Glomerular visceral epithelial cell (primary cell): ENCODE measurements around the gene PCDHGA8.
"Not testable (repeated sequence)": the region's sequence is repeated elsewhere in the genome, so short reads cannot be mapped to it uniquely, and the experiment has no call there.

Source experiments
- DNase-seq: peaks from one replicate; pipeline ENCODE4 v3.0.0-alpha.2; 2016; ENCODE audit errors: extremely low spot score

The PCDHGA8 gene

DNA sequence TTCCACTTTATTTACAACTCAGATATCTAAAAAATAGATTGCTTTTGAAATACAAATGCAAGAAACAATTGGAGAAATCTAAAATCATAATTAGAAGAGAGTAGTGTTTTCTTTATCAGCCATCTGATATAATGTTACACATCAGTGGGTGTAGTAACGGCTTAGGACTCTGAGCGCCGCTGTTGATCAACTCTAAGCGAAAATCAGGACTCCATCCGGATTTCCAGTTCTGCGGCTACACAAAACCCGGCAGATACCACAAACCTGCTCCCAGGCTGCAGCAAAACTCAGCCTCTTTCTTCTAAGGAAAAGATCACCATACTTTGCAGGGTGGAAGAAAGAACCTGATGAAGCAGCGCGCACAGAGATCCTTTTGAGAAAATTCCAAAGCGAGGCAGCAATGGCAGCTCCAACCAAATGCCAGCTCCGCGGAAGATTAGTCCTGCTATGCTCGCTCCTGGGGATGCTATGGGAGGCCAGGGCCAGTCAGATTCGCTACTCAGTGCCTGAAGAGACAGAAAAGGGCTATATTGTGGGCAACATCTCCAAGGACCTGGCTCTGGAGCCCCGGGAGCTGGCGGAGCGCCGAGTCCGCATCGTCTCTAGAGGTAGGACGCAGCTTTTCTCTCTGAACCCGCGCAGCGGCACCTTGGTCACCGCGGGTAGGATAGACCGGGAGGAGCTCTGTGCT is 10.3 kb downstream of the PCDHGA8 start, which contains the start of gene PCDHGA9:
Gene PCDHGA9 (plus strand): TSS at position 226 of the 691 bp plus-strand sequence. CDS start 175 bp downstream, at position 401.
- DNase-seq: peak; percentile 23

DNA sequence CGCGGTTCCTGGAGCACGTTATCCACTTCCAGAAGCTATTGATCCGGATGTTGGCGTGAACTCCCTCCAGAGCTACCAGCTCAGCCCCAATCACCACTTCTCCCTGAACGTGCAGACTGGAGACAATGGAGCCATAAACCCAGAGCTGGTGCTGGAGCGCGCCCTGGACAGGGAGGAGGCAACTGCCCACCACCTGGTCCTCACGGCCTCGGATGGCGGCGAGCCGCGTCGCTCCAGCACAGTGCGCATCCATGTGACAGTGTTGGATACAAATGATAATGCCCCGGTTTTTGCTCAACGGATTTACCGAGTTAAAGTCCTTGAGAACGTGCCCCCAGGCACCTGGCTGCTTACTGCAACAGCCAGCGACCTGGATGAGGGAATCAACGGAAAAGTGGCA is 11.0 kb downstream of the PCDHGA8 start:
- DNase-seq: no peak

- DNase-seq: peak; percentile 71
Observed at GRCh38 chr5:141407790-141408505, 15.5 kb downstream of the PCDHGA8 start, which contains the start of gene PCDHGB6. TSS of gene PCDHGB6 (plus strand) at chr5:141408021. CDS start at chr5:141408203, 182 bp downstream.

- DNase-seq: no peak
Observed at GRCh38 chr5:141409598-141410306, 17.3 kb downstream of the PCDHGA8 start.

- no peak for DNase-seq
Observed at GRCh38 chr5:141411575-141411974, 19.1 kb downstream of the PCDHGA8 start.

DNA sequence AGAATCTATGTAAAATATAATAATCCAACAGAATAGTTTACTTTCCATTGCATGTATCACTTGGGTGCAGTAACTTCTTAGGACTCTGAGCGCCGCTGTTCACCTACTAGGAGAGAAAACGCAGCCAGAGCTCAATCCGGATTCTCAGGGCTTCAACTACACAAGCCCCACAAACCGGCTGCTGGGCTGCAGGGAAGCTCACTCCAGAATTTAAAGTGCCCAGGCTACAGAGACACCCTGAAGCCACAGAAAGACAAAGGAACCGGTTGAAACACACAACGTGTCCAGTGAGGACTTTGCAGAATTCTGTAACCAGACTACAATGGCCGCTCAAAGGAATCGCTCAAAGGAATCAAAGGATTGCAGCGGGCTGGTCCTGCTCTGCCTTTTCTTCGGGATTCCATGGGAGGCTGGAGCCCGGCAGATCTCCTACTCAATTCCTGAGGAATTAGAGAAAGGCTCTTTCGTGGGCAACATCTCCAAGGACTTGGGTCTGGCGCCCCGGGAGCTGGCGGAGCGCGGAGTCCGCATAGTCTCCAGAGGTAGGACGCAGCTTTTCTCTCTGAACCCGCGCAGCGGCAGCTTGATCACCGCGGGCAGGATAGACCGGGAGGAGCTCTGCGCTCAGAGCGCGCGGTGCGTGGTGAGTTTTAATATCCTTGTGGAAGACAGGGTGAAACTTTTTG is 20.6 kb downstream of the PCDHGA8 start, which contains the start of gene PCDHGA10:
Gene PCDHGA10 (plus strand): TSS at position 134 of the 686 bp plus-strand sequence. CDS start 189 bp downstream, at position 323.
- DNase-seq: peak; percentile 59

DNA sequence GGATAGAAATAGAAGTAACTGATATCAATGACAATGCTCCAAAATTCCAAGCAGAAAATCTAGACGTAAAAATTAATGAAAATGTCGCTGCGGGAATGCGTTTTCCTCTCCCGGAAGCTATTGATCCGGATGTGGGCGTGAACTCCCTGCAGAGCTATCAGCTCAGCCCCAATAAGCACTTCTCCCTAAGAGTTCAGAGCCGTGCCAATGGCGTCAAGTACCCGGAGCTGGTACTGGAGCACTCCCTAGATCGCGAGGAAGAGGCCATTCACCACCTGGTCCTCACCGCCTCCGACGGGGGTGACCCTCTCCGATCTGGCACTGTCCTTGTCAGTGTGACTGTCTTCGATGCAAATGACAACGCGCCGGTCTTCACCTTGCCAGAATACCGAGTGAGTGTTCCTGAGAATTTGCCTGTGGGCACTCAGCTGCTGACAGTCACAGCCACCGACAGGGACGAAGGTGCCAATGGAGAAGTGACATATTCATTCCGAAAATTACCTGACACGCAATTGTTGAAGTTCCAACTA is 21.2 kb downstream of the PCDHGA8 start:
- DNase-seq: no peak

GRCh38 chr5:141414548-141415274 is 22.3 kb downstream of the PCDHGA8 start:
- DNase-seq: not testable (repeated sequence)

GRCh38 chr5:141415275-141415618 is 22.8 kb downstream of the PCDHGA8 start:
- not testable (repeated sequence) for DNase-seq

DNA sequence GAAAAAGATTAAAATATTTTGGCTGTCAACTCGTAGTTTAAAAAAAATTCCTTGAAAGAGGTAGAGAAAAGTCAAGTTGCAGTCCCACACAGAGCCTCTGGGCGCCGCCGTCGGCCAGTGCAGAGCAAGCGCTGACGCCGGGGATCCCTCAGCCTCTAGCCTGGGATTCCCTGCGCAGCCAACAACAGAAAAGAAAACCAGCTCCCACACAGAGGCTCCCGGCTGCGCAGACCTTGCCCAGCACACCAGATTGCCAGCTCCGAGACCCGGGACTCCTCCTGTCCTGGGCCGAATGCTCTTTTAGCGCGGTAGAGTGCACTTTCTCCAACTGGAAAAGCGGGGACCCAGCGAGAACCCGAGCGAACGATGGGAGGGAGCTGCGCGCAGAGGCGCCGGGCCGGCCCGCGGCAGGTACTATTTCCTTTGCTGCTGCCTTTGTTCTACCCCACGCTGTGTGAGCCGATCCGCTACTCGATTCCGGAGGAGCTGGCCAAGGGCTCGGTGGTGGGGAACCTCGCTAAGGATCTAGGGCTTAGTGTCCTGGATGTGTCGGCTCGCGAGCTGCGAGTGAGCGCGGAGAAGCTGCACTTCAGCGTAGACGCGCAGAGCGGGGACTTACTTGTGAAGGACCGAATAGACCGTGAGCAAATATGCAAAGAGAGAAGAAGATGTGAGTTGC is 25.2 kb downstream of the PCDHGA8 start, which contains the start of gene PCDHGB7:
Gene PCDHGB7 (plus strand): TSS at position 184 of the 679 bp plus-strand sequence. CDS start 183 bp downstream, at position 367.
- not testable (repeated sequence) for DNase-seq

- DNase-seq: no peak
Observed at GRCh38 chr5:141419074-141419880, 26.8 kb downstream of the PCDHGA8 start.

- peak; percentile 53 for DNase-seq
Observed at GRCh38 chr5:141420855-141421488, 28.5 kb downstream of the PCDHGA8 start, which contains the start of gene PCDHGA11. TSS of gene PCDHGA11 (plus strand) at chr5:141421051. CDS start at chr5:141421228, 177 bp downstream.

DNA sequence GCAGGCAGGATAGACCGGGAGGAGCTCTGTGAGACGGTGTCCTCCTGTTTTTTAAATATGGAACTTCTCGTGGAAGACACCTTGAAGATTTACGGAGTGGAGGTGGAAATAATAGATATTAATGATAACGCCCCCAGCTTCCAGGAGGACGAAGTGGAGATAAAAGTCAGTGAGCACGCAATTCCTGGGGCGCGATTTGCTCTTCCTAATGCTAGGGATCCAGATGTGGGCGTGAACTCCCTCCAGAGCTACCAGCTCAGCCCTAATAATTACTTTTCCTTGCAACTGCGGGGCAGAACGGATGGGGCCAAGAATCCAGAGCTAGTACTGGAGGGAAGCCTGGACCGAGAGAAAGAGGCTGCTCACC is 29.0 kb downstream of the PCDHGA8 start:
- no peak for DNase-seq

DNA sequence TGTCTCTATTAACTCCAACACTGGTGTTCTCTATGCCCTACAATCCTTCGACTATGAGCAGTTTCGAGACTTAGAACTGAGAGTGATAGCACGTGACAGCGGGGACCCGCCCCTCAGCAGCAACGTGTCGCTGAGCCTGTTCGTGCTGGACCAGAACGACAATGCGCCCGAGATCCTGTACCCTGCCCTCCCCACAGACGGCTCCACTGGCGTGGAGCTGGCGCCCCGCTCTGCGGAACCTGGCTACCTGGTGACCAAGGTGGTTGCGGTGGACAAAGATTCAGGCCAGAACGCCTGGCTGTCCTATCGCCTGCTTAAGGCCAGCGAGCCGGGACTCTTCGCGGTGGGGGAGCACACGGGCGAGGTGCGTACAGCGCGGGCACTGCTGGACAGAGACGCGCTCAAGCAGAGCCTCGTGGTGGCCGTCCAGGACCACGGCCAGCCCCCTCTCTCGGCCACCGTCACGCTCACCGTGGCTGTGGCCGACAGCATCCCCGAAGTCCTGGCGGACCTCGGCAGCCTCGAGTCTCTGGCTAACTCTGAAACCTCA is 30.4 kb downstream of the PCDHGA8 start:
- DNase-seq: no peak

DNA sequence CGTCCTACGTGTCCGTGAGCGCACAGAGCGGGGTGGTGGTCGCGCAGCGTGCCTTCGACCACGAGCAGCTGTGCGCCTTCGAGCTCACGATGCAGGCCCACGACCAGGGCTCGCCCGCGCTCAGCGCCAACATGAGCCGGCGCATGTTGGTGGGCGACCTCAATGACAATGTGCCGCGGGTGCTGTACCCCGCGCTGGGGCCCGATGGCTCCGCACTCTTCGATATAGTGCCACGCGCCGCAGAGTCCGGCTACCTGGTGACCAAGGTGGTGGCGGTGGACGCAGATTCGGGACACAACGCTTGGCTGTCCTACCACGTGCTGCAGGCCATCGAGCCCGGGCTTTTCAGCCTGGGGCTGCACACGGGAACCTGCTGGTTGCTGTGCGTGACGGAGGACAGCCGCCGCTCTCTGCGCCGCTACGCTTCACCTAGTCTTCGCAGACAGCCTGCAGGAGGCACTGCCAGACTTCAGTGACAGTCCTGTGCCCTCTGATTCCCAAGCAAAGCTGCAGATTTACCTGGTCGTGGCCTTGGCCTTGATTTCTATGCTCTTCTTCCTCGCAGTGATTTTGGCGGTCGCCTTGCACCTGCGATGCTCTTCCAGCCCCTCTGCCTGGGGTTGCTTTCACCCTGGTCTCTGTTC is 35.5 kb downstream of the PCDHGA8 start:
- no peak for DNase-seq

DNA sequence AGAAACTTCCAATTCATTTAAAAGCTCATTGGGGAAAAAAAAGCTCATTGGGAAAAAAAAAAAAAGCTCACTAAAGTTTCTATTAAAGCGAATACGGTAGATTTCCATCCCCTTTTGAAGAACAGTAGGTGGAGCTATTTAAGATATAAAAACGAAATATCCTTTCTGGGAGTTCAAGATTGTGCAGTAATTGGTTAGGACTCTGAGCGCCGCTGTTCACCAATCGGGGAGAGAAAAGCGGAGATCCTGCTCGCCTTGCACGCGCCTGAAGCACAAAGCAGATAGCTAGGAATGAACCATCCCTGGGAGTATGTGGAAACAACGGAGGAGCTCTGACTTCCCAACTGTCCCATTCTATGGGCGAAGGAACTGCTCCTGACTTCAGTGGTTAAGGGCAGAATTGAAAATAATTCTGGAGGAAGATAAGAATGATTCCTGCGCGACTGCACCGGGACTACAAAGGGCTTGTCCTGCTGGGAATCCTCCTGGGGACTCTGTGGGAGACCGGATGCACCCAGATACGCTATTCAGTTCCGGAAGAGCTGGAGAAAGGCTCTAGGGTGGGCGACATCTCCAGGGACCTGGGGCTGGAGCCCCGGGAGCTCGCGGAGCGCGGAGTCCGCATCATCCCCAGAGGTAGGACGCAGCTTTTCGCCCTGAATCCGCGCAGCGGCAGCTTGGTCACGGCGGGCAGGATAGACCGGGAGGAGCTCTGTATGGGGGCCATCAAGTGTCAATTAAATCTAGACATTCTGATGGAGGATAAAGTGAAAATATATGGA is 38.1 kb downstream of the PCDHGA8 start, which contains the start of gene PCDHGA12:
Gene PCDHGA12 (plus strand): TSS at position 176 of the 782 bp plus-strand sequence. CDS start 253 bp downstream, at position 429.
- DNase-seq: peak; percentile 27

GRCh38 chr5:141431286-141431685 is 38.9 kb downstream of the PCDHGA8 start:
- DNase-seq: no peak
